Measurements from ENCODE around the gene FAT4. TPM values are rescaled to one million over a fixed set of nuclear protein-coding genes. Genes with fewer than 3 reads are reported as not detected.
A peak's percentile ranks its signal among the peaks of the same experiment; 100 is the strongest.

The FAT4 gene
- total and polyA plus RNA-seq, 2 donors (not counting 1 experiment from before 2014, with no cell fraction given), result 0.02 TPM; not detected in 1

GRCh38 chr4:125315576-125316400 lies 1.0 kb downstream of the FAT4 start:
- H3K27ac Mint-ChIP-seq, result no peak overlapping the region
- intact Hi-C loops (cut with micrococcal nuclease), result no loop called here
- H3K4me1 Mint-ChIP-seq, result peaks cover 31% of the 10 kb centered on the region
- Histone ChIP-seq H3K27me3 (replicated peaks in 1 of 4; ENCODE audit: control extremely low read depth in 1 of 4, control insufficient read depth in 3 of 4, insufficient read depth in 4 of 4, low read length in 3 of 4) (peaks cover 0 to 48% (median 39%) of the 10 kb centered on the region in 4 experiments), H3K4me1 (ENCODE audit: control insufficient read depth in 2 of 2, insufficient read depth in 2 of 2, low read length in 2 of 2) (peaks cover 38 to 40% of the 10 kb centered on the region in 2 donors), H3K9me3 (ENCODE audit: control extremely low read depth in 1 of 3, control insufficient read depth in 2 of 3, insufficient read depth in 1 of 3, low read length in 2 of 3) (peaks cover 0 to 20% (median 0%) of the 10 kb centered on the region in 3 donors), H3K79me2 (ENCODE audit: control insufficient read depth, insufficient read depth, low read length) (no peaks in the 10 kb centered on the region), H3K4me2 (replicated peaks; ENCODE audit: low read depth, low read length, poor library complexity, severe bottlenecking) (peak overlapping the region; percentile 81), H3K27ac (ENCODE audit: low read length in 2 of 2) (no peak overlapping the region), H4K20me1 (ENCODE audit: control insufficient read depth, insufficient read depth, low read length, poor library complexity, severe bottlenecking) (no peaks in the 10 kb centered on the region), H2AFZ (ENCODE audit: insufficient read depth, low read depth, low read length, poor library complexity, severe bottlenecking) (peak overlapping the region; percentile 89), H3K4me3 (ENCODE audit: control extremely low read depth in 1 of 5, extremely low read depth in 1 of 5, insufficient read depth in 1 of 5, low read depth in 2 of 5, low read length in 4 of 5) (peak overlapping the region; percentile 18 to 64 (median 56)), H3K36me3 (replicated peaks in 1 of 2; ENCODE audit: control extremely low read depth in 1 of 2, control insufficient read depth in 1 of 2, extremely low read depth in 1 of 2, insufficient read depth in 2 of 2, low read length in 1 of 2) (no peaks in the 10 kb centered on the region), H3K9ac (ENCODE audit: low read length) (peak overlapping the region; percentile 68)
- TF ChIP-seq CTCF (IDR thresholded peaks at IDR 0.05) (no peak), EZH2 (IDR thresholded peaks at IDR 0.05; ENCODE audit: borderline replicate concordance, insufficient read depth, low read depth, low read length, poor library complexity, severe bottlenecking) (no peak)
- 2% methylated on average over 48 of the region's 51 CpGs for WGBS (ENCODE audit: insufficient coverage)
- DNase-seq, result peak; percentile 15
- ATAC-seq (ENCODE audit: low read depth), result no peak
- H3K9me3 Mint-ChIP-seq (ENCODE audit: insufficient read depth), result no peaks in the 10 kb centered on the region
- H3K4me3 Mint-ChIP-seq, result peak overlapping the region; percentile 90
- peaks cover 60% of the 10 kb centered on the region for H3K27me3 Mint-ChIP-seq
- ChIA-PET CTCF (interaction anchor here (1.5 kb wide), 1 partner anchor 10 kb away, joined by 4 read pairs; no protein-coding TSS in a partner anchor), POLR2A (no interaction called here)

GRCh38 chr4:125316401-125316790 lies 1.6 kb downstream of the FAT4 start:
- DNase-seq (peak; percentile 3), ATAC-seq (ENCODE audit: low read depth) (no peak)
- no peaks in the 10 kb centered on the region for H3K79me2 ChIP-seq (ENCODE audit: control insufficient read depth, insufficient read depth, low read length)
- H2AFZ ChIP-seq (ENCODE audit: insufficient read depth, low read depth, low read length, poor library complexity, severe bottlenecking), result peak overlapping the region; percentile 89
- WGBS (ENCODE audit: insufficient coverage), result 6% methylated on average over 25 of the region's 25 CpGs
- TF ChIP-seq EZH2 (IDR thresholded peaks at IDR 0.05; ENCODE audit: borderline replicate concordance, insufficient read depth, low read depth, low read length, poor library complexity, severe bottlenecking), result no peak
- no peak for TF ChIP-seq CTCF (IDR thresholded peaks at IDR 0.05)
- no peaks in the 10 kb centered on the region for H4K20me1 ChIP-seq (ENCODE audit: control insufficient read depth, insufficient read depth, low read length, poor library complexity, severe bottlenecking)
- peak overlapping the region; percentile 90 for H3K4me3 Mint-ChIP-seq
- H3K27ac Mint-ChIP-seq, result no peak overlapping the region
- intact Hi-C loops (cut with micrococcal nuclease), result no loop called here
- peak overlapping the region in 1 of 5 experiments; percentile 64 for H3K4me3 ChIP-seq (ENCODE audit: control extremely low read depth in 1 of 5, extremely low read depth in 1 of 5, insufficient read depth in 1 of 5, low read depth in 2 of 5, low read length in 4 of 5)
- no peaks in the 10 kb centered on the region for H3K36me3 ChIP-seq (replicated peaks in 1 of 2; ENCODE audit: control extremely low read depth in 1 of 2, control insufficient read depth in 1 of 2, extremely low read depth in 1 of 2, insufficient read depth in 2 of 2, low read length in 1 of 2)
- peaks cover 56% of the 10 kb centered on the region for H3K27me3 Mint-ChIP-seq
- peaks cover 38 to 40% of the 10 kb centered on the region in 2 donors for H3K4me1 ChIP-seq (ENCODE audit: control insufficient read depth in 2 of 2, insufficient read depth in 2 of 2, low read length in 2 of 2)
- no peak overlapping the region for H3K9ac ChIP-seq (ENCODE audit: low read length)
- H3K9me3 Mint-ChIP-seq (ENCODE audit: insufficient read depth), result no peaks in the 10 kb centered on the region
- ChIA-PET CTCF (no interaction called here), POLR2A (no interaction called here)
- H3K4me2 ChIP-seq (replicated peaks; ENCODE audit: low read depth, low read length, poor library complexity, severe bottlenecking), result peak overlapping the region; percentile 81
- no peak overlapping the region for H3K27ac ChIP-seq (ENCODE audit: low read length in 2 of 2)
- peaks cover 0 to 48% (median 39%) of the 10 kb centered on the region in 4 experiments for H3K27me3 ChIP-seq (replicated peaks in 1 of 4; ENCODE audit: control extremely low read depth in 1 of 4, control insufficient read depth in 3 of 4, insufficient read depth in 4 of 4, low read length in 3 of 4)
- H3K4me1 Mint-ChIP-seq, result peaks cover 31% of the 10 kb centered on the region
- peaks cover 0 to 20% (median 0%) of the 10 kb centered on the region in 3 donors for H3K9me3 ChIP-seq (ENCODE audit: control extremely low read depth in 1 of 3, control insufficient read depth in 2 of 3, insufficient read depth in 1 of 3, low read length in 2 of 3)

All from B cell (primary cell).